BJ (cell line): ENCODE data around the gene NHS. TPM values are rescaled to one million over a fixed set of nuclear protein-coding genes. Genes with fewer than 3 reads are reported as not detected.

Source experiments
- CTCF ChIA-PET: fragments of 350-600 bp; formaldehyde crosslinking; extraction: SDS; loops from one replicate; lab custom pipeline; 2021; ENCODE audit warnings: antibody characterized with exemption, inconsistent platforms; lab: Yijun Ruan, JAX
- POLR2A ChIA-PET: fragments of 300-600 bp; sonication (Branson Sonifier 250); formaldehyde crosslinking; extraction: SDS; loops from one replicate; lab custom pipeline; 2021; ENCODE audit warnings: antibody characterized with exemption; lab: Charles Lee
- DNase-seq: peaks from one replicate; pipeline ENCODE4 v3.0.0-alpha.2; 2011; ENCODE audit warnings: low read depth
- H3K27me3 ChIP-seq: 2 replicates; pipeline ENCODE4 v1.6.0; 2011; ENCODE audit warnings: low read length; ENCODE audit not compliant: control insufficient read depth, insufficient read depth
- H3K36me3 ChIP-seq: 2 replicates; pipeline ENCODE4 v1.5.1; 2011; ENCODE audit warnings: low read length; ENCODE audit not compliant: control insufficient read depth, insufficient read depth
- H3K4me3 ChIP-seq: 2 replicates; pipeline ENCODE4 v1.5.1; 2011; ENCODE audit warnings: low read depth, mild to moderate bottlenecking, control low read depth, low read length
- CTCF ChIP-seq: IDR thresholded peaks from 2 replicates; pipeline ENCODE4 v1.5.1; 2011; ENCODE audit warnings: low read depth, mild to moderate bottlenecking, control low read depth, inconsistent platforms, low read length, moderate library complexity; ENCODE audit not compliant: insufficient read depth
- polyA plus RNA-seq: library from polyadenylated mRNA; depleted of rRNA; stranded (reverse); fragments of >200 nt; gene quantifications from 2 replicates; pipeline ENCODE4 v1.2.3, GENCODE V29; 2011

The NHS gene
- polyA plus RNA-seq, 1 experiment = 2.2 TPM

- POLR2A ChIA-PET = no interaction called here
- DNase-seq = no peak
- no peak overlapping the region for H3K4me3 ChIP-seq
- TF ChIP-seq CTCF = no peak
- CTCF ChIA-PET = no interaction called here
- H3K27me3 ChIP-seq = no peaks in the 10 kb centered on the region
- no peaks in the 10 kb centered on the region for H3K36me3 ChIP-seq
Measured at GRCh38 chrX:17597836-17598439, 222.9 kb downstream of the NHS start.

- Histone ChIP-seq H3K27me3 (no peaks in the 10 kb centered on the region), H3K4me3 (no peak overlapping the region), H3K36me3 (no peaks in the 10 kb centered on the region)
- no peak for TF ChIP-seq CTCF
- ChIA-PET CTCF (interaction anchor here (0.7 kb wide), 1 partner anchor 66 kb away, joined by 3 read pairs; no protein-coding TSS in a partner anchor), POLR2A (no interaction called here)
- DNase-seq = no peak
Measured at GRCh38 chrX:17601441-17602200, 226.6 kb downstream of the NHS start.

- DNase-seq = no peak
- no peaks in the 10 kb centered on the region for H3K36me3 ChIP-seq
- ChIA-PET CTCF (interaction anchor here (0.7 kb wide), 1 partner anchor 67 kb away, joined by 3 read pairs; no protein-coding TSS in a partner anchor), POLR2A (no interaction called here)
- no peaks in the 10 kb centered on the region for H3K27me3 ChIP-seq
- no peak overlapping the region for H3K4me3 ChIP-seq
- no peak for TF ChIP-seq CTCF
Measured at GRCh38 chrX:17602245-17602644, 227.2 kb downstream of the NHS start.

- POLR2A ChIA-PET = no interaction called here
- CTCF ChIA-PET = no interaction called here
- no peak for TF ChIP-seq CTCF
- Histone ChIP-seq H3K4me3 (no peak overlapping the region), H3K27me3 (no peaks in the 10 kb centered on the region), H3K36me3 (no peaks in the 10 kb centered on the region)
- DNase-seq = no peak
Measured at GRCh38 chrX:17603196-17603595, 228.2 kb downstream of the NHS start.

GRCh38 chrX:17605676-17606075 is 230.7 kb downstream of the NHS start:
- no peaks in the 10 kb centered on the region for H3K27me3 ChIP-seq
- ChIA-PET POLR2A (no interaction called here), CTCF (interaction anchor here (1.0 kb wide), 1 partner anchor 110 kb away, joined by 3 read pairs; no protein-coding TSS in a partner anchor)
- no peaks in the 10 kb centered on the region for H3K36me3 ChIP-seq
- TF ChIP-seq CTCF = no peak
- no peak for DNase-seq
- no peak overlapping the region for H3K4me3 ChIP-seq
